Skeletal muscle cell (primary cell): ENCODE measurements around the gene AUTS2.

Experiments
- DNase-seq: peaks from one replicate; pipeline ENCODE4 v3.0.0-alpha.2; 2010; ENCODE audit warnings: low read depth
- H3K4me3 ChIP-seq: 2 replicates; pipeline ENCODE4 v1.5.1; 2011; ENCODE audit warnings: low read depth, mild to moderate bottlenecking, control low read depth, low read length, moderate library complexity

AUTS2 gene

DNA sequence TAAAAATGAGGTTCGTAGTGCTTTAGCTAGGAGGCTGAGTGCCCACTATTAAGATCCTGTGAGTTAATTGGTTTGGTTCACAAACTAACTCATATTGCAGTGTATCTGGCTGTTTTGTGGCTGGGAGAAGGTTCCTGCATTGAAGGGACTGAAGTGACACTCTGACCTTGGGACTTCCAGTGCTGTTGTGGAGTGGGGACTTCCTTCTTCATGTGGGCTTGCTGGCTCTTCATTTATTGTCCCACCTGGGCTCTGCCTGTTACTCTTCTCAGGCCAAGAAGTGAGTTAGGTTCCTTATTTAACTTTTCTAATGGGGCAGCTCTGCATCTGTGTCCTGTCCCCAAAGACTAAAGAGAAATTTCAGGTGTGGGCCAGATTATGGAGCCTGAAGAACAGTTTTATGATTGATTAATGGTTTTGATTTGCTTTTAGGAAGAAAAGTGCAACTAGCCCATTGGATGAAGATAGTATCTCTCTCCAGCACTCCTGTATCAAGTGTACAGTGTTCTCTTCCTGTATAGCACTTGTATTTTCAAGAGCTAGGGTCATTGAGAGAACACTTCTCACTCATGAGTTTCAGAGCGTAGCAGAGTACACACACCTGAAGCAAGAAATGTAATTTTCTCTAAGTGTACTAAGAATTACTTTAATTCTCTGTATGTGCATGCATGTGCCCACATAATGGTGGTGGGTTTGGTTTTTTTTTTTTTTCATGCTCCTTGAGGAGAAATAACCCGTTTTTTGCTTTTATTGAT, 54.8 kb downstream of the AUTS2 start:
- H3K4me3 ChIP-seq: no peak overlapping the region
- no peak for DNase-seq

DNA sequence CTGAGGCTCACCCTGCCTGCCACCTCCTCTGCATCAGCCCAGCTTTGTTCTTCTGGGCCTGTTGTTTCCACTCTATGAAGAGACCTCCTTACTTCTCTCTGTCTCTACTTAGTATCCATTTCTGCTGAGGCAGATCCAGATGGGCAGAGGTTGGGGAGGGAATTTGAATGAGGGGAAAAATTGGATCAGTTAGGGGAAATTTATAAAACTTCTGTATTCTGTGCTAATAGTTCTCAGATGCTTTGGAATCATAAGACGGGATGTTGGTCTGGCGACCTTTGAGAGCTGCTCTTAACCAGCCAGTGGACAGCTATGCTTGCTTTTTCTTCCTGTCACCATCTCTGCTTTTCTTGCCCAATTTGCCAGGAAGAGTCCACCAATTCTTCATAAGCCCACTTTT, 55.5 kb downstream of the AUTS2 start:
- no peak overlapping the region for H3K4me3 ChIP-seq
- DNase-seq: no peak

- DNase-seq: no peak
- no peak overlapping the region for H3K4me3 ChIP-seq
Observed at GRCh38 chr7:69654381-69654780, 56.1 kb downstream of the AUTS2 start.

DNA sequence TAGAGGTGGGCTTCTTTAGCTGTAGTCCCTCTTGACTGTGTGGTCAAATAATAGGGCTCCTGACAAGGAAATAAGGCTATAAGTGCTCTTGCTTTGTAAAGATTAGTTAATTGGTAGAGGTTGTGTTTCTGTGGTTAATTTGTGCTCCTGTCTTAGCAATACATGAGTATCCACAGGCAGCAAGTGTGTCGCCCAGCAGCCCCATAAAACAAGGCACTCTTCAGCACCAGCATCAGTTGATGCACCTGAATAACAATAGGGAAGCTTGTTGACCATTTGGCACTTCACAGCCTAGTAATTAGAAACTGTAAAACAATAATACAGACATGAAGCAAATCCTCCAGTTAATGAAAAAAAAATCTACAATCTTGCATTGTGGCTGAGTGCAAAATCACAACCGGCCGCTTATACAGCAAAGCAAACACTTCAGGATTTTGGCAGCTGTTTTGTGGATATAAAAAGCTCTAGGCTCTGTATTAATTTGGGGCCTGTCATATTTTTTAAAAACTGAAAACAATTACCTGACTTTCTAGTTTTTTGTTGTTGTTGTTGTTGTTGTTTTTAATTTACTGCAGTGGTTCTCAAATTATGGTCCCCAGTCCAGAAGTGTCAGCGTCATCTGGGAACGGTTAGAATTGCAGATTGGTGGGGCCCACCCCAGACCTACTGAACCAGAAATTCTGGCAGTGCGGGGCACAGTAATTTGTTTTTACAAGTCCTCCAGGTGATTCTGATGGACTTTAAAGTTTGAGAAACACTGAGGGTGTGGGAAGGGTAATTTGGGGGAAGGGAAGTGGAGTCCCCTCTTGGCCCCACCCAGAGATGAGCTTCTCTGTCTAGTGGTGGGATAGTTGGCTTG, 56.8 kb downstream of the AUTS2 start:
- no peak for DNase-seq
- H3K4me3 ChIP-seq: no peak overlapping the region

DNA sequence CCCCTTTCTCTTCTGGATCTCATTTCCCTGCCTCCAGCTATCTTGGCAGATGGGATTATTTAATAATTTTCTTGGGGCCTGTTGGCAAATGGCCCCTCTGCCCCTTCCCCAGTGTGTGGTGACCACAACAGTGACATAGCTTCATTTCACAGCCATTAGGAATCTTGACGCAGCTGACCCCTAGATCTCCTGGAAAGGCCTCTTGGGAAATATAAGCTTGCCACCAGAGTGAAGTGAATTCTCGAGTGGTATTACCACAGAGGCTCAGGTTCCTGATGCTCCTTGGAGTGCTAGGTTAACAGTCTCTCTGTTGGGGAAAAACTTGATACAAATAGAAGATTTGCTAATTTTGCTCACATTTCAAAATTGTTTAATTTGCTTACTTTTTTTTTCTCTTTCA, 57.8 kb downstream of the AUTS2 start:
- no peak overlapping the region for H3K4me3 ChIP-seq
- no peak for DNase-seq

GRCh38 chr7:69656890-69657289, 58.6 kb downstream of the AUTS2 start:
- DNase-seq: no peak
- H3K4me3 ChIP-seq: no peak overlapping the region

DNA sequence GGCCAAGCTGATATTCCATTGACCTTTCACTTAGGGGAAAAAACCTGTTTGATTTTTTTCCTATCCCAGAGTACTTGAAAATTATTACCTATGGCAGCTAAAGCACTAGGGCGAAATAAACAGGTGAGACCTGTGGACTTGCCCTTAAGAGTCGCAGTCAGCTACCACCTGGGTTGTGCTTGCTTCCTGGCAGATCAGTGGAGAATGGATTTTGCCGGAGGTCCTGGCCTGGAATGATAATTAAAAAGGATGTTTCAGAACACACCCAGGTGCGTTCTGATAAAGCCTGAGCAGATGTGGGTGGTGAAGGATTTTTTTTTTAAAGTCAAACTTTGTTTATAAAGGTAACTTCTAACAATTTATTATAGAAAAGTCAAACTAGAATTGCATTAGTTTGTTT, 59.1 kb downstream of the AUTS2 start:
- H3K4me3 ChIP-seq: no peak overlapping the region
- no peak for DNase-seq

DNA sequence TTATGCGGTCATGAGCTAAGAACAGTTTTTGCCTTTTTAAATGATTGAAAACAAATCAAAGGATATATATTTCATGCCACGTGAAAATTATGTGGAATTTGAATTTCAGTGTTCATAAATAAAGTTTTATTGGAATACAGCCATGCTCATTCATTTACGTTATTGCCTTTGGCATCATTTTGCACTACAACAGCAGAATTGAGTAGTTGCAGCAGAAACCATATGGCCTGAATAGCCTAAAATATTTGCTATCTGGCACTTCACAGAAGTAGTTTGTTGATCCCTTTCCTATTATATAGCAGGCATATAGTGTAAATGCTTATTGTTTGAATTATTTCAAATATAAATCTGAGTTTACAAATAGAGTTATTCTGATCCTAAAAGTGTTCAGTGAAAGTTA, 59.7 kb downstream of the AUTS2 start:
- no peak overlapping the region for H3K4me3 ChIP-seq
- no peak for DNase-seq

- no peak for DNase-seq
- H3K4me3 ChIP-seq: no peak overlapping the region
Observed at GRCh38 chr7:69659983-69660382, 61.7 kb downstream of the AUTS2 start.

- no peak for DNase-seq
- H3K4me3 ChIP-seq: no peak overlapping the region
Observed at GRCh38 chr7:69661342-69661741, 63.1 kb downstream of the AUTS2 start.

DNA sequence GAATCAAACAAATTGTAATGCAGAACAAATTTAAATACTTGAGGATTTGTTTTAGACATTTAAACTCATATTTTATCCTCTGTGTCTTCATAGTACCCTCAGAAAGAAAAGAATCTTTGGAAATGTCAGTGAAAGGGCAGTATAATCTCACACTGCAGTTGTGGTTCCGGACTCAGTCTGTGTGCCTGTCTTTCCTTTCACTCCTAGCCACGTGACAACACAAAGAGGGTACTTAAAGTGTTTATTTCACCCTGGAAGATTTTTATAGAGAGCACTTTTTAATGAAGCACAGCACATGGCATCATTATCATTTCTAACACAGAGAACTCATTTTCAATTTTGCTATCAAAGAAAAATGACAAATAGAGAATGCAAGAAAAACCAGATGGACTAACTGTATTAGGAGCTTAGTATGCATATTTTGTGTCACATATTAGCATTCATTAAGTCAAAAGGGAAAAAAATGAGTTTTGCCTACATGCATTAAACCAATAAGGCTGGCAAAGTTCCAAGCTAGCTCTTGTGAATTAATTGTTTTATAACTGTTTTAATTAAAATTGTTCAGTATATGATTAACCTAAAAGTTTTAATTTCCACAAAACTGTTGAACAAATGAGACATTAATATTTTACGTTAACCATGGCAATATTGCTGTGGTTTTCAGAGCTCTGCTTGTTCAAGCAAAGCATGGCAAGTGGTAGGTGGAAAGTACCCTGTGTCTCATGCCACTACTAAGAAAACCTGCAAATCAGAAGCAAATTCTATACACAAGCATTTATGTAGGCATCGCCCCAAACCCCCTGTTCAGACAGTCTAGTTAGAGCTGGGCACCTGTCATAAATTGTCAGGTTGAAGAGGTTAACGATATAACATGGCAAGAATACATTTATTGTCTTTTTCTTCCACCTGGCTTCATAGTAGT, 65.9 kb downstream of the AUTS2 start:
- no peak overlapping the region for H3K4me3 ChIP-seq
- no peak for DNase-seq

GRCh38 chr7:69665369-69665768, 67.1 kb downstream of the AUTS2 start:
- no peak overlapping the region for H3K4me3 ChIP-seq
- DNase-seq: no peak

DNA sequence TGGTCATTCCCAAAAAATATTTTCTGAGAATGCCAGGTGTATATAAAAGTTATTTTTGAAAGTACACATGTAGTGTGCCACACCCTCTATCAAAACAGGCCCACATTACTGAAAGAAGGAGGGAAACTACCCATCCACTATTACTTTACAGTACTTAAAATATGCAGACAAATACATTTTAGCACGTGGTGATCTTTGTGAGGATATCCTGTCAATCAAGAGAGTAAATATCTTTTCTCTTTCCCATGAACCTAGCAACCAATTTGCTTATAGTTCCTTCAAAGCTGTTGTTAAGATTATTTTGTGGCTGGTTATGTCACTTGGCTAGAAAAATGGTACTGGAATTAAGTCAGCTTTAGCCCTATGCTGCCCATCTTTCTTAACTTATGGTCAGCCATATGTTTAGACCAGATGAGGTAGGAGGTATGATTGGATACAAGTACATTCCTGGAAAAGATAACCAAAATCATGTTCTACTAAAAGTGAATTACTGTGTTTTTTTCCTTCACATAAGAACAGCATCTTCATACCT, 70.1 kb downstream of the AUTS2 start:
- H3K4me3 ChIP-seq: no peak overlapping the region
- no peak for DNase-seq

DNA sequence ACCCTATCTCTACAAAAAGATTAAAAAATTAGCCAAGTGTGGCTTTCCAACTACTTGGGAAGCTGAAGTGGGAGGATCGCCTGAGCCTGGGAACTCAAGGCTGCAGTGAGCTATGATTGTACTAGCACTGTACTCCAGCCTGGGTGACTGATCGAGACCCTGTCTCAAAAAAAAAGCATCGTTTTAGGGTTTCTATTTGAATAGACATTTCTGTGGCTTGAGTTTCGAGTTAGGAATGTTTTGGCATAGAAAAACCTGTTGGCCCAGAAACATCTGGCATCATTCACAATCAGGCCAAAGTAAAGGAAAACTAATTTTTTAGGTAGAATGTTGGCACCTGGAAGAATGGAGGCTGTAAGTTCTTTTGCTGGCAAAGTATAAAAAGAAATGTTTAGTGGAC, 72.4 kb downstream of the AUTS2 start:
- DNase-seq: peak; percentile 28
- H3K4me3 ChIP-seq: no peak overlapping the region

GRCh38 chr7:69673074-69673473, 74.8 kb downstream of the AUTS2 start:
- no peak for DNase-seq
- H3K4me3 ChIP-seq: no peak overlapping the region

GRCh38 chr7:69674701-69675182, 76.5 kb downstream of the AUTS2 start:
- no peak for DNase-seq
- H3K4me3 ChIP-seq: no peak overlapping the region

- no peak overlapping the region for H3K4me3 ChIP-seq
- DNase-seq: no peak
Observed at GRCh38 chr7:69676247-69676646, 78.0 kb downstream of the AUTS2 start.

DNA sequence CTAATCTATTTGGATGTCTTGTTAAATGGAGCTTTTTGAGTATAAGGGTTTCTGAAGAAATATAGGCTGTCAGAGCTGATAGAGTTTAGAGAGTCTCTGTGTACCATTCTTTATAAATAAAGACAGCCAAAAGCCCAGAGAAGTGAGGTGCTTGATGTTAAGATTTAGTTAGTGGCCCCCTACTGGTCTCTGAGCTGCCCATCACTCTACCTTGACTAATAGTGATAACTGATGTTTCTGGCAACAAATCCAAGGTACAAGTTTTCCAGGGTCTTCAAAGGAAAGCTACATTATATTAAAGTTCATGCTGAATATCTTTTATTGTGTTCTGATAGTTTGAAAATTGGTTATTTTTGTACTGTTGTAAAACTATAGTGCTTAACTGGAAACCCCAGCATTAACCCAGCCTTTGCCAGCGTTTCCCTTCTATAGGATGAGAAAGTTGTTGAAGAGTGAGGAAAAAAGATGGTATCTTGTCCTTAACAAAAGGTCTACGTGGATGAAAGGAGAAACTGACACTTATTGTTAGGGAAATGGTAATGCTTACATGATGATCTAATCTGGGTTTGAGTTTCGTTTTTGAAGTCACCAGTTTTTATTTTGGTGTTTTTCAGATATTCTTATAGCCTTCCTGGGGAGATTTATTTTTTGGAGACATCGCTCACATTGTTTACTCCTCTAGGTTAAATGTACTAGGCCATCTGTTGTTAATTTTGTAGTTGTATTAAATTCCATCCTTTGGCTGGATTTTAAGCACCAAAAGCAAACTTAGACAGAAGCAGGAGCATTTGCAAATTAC, 79.0 kb downstream of the AUTS2 start:
- H3K4me3 ChIP-seq: no peak overlapping the region
- no peak for DNase-seq
